Measurements from ENCODE around the gene ATN1. TPM values are rescaled to one million over a fixed set of nuclear protein-coding genes. Genes with fewer than 3 reads are reported as not detected.
A peak's percentile ranks its signal among the peaks of the same experiment; 100 is the strongest.

ATN1 gene
- total and polyA plus RNA-seq, 9 of the 15 experiments (the other 6 are each of a cell fraction or from before 2014, with no cell fraction given) = 0.15 to 49.8 (median 2.7) TPM

GRCh38 chr12:6890789-6891645, 36.7 kb upstream of the ATN1 start (continued):
- no peak for TF ChIP-seq ZNF407 (IDR thresholded peaks at IDR 0.05; ENCODE audit: low read depth)
- TF ChIP-seq ATF1 (CRISPR knock-in tag; IDR thresholded peaks at IDR 0.05) = no peak
- TF ChIP-seq ATF1 (tag; IDR thresholded peaks at IDR 0.05) = peak; percentile 83
- TF ChIP-seq ARID1B (IDR thresholded peaks at IDR 0.05) = peak; percentile 45; the same call in 1 of the 2 replicates
- no peak for TF ChIP-seq RBM25 (IDR thresholded peaks at IDR 0.05; ENCODE audit: low read depth, low read length, severe bottlenecking)
- TF ChIP-seq, protein P1, sequence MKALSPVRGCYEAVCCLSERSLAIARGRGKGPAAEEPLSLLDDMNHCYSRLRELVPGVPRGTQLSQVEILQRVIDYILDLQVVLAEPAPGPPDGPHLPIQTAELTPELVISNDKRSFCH (CRISPR knock-in tag; IDR thresholded peaks at IDR 0.05) = no peak
- TF ChIP-seq, protein P1 (tag; IDR thresholded peaks at IDR 0.05) = no peak
- TF ChIP-seq, protein P2, sequence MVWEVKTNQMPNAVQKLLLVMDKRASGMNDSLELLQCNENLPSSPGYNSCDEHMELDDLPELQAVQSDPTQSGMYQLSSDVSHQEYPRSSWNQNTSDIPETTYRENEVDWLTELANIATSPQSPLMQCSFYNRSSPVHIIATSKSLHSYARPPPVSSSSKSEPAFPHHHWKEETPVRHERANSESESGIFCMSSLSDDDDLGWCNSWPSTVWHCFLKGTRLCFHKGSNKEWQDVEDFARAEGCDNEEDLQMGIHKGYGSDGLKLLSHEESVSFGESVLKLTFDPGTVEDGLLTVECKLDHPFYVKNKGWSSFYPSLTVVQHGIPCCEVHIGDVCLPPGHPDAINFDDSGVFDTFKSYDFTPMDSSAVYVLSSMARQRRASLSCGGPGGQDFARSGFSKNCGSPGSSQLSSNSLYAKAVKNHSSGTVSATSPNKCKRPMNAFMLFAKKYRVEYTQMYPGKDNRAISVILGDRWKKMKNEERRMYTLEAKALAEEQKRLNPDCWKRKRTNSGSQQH (CRISPR knock-in tag; IDR thresholded peaks at IDR 0.05) = no peak

Data from K562 (cell line).